HG02678 (cell line): Measurements from ENCODE around the gene TEAD1.
A peak's percentile ranks its signal among the peaks of the same experiment; 100 is the strongest.

Experiments
- ATAC-seq: cut with Tn5 transposase; IDR thresholded peaks from one replicate; pipeline ENCODE4 v1.9.1; 2021; ENCODE audit warnings: mild to moderate bottlenecking, moderate library complexity; ENCODE audit not compliant: unreplicated experiment

The TEAD1 gene

DNA sequence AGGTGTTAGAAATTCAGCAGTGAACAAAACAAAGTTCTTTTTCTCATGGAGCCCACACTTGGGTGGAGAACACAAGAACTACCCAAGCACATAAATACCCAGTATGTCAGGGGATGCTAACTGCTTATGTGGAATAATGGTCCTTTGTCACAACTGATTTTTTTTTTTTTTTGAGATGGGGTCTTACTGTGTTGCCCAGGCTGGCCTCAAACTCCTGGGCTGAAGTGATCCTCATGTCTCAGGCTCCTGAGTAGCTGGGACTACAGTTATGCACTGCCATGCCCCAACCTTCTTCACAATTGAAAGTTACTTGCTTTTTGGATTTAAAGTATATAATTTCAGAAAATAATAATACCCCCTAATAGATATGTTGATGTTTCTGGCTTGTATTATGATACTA lies 212.3 kb downstream of the TEAD1 start:
- no peak for ATAC-seq

DNA sequence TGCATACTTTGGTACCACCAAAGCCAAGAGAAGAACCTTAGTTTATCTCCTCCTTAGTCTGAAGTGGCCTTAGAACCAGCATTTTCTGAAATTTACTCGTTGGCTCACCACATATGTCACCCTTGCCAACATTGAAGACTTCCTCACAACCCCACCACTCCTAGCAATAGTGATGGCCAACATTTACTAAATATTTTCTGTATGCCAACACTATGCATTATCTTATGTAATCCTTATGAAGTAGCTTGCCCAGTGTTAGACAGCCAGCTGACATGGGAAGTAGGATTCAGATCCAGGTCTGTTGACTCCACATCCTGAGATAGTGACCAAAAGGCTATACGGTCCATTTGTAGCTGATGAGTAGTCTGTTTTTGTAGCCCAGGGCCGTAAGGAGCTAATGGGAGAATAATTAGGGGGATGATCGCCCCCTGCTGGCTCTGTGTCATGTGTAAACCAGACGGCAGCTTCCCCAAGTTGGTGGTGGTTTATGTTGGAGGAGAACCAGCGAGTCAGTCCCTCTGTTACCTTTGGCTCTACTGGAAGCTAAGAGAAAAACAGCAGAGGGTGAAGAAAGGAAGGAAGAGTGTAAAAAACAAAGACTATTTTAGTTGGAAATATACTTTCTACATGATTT lies 214.4 kb downstream of the TEAD1 start:
- peak; percentile 69 for ATAC-seq

GRCh38 chr11:12889243-12889642 lies 215.0 kb downstream of the TEAD1 start:
- ATAC-seq = no peak

DNA sequence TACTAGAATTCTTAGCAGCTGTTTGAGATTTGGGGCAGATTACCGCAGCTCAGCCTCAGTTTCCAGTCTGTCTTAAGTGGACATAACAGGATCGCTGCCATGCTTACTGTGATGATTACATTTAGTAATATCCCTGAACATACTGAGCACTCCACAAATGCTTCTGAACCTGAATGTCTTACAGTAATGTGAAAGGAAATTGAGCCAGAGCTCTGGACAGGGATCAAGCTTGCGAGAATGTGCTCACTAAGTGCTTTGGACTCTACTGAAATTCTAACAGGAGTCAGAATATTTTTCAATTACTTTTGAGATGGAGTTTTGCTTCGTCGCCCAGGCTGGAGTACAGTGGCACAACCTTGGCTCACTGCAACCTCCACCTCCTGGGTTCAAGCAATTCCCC lies 216.3 kb downstream of the TEAD1 start:
- ATAC-seq = no peak

DNA sequence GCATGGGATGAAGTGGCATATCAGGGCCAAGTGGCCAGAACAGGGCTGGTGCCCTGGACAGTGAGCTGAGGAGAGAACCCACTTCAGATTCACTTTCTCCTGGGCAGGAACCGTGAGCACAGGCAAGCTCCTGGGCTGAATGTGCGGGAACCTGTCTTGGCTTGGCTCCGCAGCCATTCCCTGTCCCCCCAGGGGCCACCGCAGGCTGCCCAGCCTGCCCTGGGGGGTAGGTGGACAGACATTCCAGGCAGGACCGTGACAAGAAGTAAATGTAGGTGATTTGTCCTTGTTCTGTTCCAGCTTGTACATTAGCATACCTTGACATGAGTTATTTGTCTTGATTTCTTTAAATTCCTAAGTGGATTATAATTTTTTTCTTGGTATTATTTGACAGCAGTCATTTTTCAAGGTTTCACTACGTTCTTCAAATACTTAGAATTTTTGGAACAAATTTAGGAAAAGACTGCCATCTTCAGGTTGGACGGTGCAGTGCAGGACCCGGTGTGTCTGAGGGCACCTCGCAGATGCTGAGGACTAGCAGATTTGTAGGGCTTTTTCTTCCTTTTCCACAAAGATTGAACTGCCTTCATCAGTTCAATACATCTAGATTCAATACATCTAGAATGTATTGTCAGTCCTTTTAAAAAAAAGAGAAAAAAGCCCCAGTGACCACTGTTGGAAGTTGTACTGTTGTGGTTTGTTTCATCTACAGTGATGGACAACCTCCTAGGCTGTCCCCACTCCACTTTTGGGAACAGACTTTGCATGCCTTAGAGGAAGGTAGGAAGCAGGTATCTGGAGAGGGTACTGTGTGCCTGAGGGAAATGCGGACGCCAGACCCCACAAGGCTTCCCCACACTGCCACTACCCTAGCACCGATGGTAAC lies 219.8 kb downstream of the TEAD1 start:
- ATAC-seq = no peak

GRCh38 chr11:12897390-12897789 lies 223.2 kb downstream of the TEAD1 start:
- no peak for ATAC-seq

GRCh38 chr11:12897867-12898266 lies 223.6 kb downstream of the TEAD1 start:
- ATAC-seq = no peak

DNA sequence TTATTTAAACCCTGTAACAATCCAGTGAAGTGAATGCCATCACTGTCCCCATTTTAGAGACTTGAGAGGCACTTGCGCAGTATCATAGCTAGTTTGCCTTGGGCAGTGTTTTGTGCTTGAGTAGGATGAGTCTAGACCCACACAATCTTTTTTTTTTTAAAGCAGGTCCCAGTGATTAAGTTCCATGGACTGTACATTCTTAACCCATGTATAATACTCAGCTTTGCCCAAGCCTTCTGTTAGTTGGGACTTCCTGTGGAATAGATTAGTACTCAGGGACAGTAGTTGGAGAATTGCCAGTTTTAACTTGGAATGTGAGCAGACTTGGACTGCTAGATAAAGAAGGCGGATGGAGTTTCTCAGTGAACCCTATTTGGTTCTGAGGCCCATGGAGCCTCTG lies 226.3 kb downstream of the TEAD1 start:
- no peak for ATAC-seq

GRCh38 chr11:12901272-12901671 lies 227.1 kb downstream of the TEAD1 start:
- ATAC-seq = no peak

DNA sequence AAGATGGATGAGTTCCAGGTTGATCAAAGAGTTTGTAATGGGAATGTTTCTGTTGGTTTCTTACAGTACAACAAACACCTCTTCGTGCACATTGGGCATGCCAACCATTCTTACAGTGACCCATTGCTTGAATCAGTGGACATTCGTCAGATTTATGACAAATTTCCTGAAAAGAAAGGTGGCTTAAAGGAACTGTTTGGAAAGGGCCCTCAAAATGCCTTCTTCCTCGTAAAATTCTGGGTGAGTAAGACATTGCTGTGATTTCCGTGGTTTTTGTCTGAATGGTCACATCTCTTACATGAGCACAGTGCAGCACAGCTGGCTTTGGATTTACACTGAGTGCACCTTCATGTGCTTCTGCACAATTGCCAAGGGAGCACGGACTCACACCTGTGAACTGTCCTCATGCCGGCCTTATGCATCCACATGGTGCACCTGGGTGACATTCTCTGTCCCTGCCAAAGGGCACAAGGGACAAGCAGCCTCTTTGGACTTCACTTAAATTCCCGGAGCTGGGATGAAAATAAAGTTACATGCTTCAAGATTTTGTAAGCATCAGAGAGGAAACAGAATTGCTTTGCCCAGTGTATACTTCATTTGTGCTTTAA lies 227.8 kb downstream of the TEAD1 start:
- ATAC-seq = no peak

- ATAC-seq = no peak
These were observed 228.7 kb downstream of the TEAD1 start for GRCh38 chr11:12902791-12903486.

- ATAC-seq = no peak
These were observed 231.2 kb downstream of the TEAD1 start for GRCh38 chr11:12905435-12905834.

DNA sequence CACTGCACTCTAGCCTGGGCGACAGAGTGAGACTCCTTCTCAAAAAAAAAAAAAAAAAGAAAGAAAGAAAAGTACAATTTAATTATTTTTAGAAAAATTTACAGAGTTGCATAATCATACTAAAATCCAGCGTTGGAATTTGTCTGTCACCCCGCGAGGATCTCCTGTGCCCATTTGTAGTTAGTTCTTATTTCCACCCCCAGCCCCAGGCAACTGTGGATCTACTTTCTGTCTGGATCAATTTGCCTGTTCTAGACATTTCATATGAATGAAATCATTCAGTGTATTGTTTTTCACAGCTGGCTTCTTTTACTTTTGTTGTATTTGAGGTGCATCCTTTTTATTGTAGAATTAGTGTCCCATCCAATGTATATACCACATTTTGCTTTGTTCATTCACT lies 232.3 kb downstream of the TEAD1 start:
- no peak for ATAC-seq

GRCh38 chr11:12909879-12910278 lies 235.7 kb downstream of the TEAD1 start:
- ATAC-seq = no peak

DNA sequence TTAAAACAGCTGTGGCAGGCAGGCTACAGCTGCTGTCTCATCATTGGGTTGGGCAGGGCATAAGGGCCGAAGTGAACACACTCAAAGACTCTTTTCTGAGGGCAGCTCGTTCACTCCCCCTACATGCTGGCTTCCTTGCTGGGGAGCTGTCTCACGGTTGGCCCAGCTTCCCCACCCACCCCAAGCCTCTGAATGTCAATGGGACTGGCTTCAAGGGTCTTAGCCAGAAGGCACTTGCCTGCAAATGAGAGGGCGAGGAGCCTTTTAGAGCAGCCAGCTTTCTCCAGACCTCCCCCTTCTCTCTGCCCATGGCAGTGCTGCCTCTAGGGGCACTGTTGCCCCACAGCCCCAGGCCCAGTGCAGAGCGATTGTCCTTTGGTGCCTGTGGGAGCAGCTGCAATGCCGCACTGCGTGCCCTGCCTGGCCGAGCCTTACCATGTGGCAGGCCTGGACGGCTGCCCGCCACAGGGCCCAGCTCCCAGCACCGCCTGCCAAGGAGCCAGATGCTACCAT lies 240.2 kb downstream of the TEAD1 start:
- ATAC-seq = peak; percentile 54

GRCh38 chr11:12915093-12915492 lies 240.9 kb downstream of the TEAD1 start:
- ATAC-seq = no peak

- ATAC-seq = no peak
These were observed 243.6 kb downstream of the TEAD1 start for GRCh38 chr11:12917822-12918221.

GRCh38 chr11:12918667-12919066 lies 244.4 kb downstream of the TEAD1 start:
- no peak for ATAC-seq

DNA sequence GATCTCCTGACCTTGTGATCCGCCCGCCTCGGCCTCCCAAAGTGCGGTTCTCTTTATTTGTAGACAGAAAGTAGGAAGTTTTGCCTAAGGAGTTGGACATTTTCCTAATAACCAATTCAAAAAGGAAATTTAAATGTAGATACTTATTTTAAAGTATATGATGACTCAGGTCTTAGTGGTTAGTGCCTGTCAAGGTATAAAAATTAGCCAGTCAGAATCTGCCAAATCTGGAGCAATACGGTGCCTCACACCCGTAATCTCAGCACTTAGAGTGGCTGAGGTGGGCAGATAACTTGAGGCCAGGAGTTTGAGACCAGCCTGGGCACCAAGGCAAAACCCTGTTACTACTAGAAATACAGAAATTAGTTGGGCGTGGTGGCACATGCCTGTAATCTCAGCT lies 248.2 kb downstream of the TEAD1 start:
- no peak for ATAC-seq

- no peak for ATAC-seq
These were observed 248.8 kb downstream of the TEAD1 start for GRCh38 chr11:12922980-12923507.

- ATAC-seq = no peak
These were observed 250.4 kb downstream of the TEAD1 start for GRCh38 chr11:12924650-12925049.
